GM19463 (cell line): ENCODE results near the gene OFD1.

Experiments used
- ATAC-seq: cut with Tn5 transposase; IDR thresholded peaks from one replicate; pipeline ENCODE4 v1.9.1; 2021; ENCODE audit warnings: mild to moderate bottlenecking, moderate library complexity; ENCODE audit not compliant: unreplicated experiment

OFD1 gene

DNA sequence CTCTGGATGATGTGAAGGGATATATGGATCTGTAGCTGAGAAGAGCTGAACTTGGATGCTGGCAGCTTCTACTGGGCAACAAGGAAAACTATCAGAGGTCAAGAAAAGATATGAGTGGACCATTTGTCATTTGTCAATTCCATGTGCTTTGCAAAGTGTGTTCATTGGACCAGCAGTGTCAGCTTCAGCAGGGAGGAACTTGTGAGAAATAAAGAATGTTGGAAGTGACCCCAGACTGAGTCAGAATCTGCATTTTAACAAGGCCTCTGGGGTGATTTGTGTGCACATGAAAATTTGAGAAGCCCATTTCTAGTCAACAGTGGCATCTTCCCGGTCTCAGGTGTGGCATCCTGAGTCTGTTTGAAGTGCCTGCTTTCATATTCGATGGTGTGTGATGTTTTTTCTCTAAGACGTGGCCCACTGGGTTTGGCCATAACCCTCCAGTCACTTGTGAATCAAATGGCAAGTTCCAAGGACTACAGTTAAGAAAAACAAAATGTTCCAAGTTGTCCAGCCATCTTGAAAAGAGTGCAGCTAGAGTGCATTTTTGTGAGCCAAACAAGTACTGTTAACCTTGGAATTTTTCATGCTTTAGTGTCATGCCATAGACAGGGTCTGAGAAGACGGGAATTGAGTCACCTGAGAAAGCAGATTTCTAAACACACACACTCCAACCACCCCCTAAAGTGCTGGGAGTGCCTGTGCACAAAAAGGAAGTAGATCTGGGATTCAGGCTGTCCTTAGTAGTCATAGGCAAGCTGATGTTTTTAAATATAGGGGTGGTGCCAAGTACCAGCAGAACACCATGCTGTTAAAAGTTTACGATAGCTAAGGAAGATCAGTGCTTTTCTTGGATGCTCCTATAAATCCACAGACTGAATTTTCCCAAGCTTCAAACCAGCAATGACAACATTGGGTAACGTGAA, 55.9 kb downstream of the OFD1 start:
- ATAC-seq: no peak

DNA sequence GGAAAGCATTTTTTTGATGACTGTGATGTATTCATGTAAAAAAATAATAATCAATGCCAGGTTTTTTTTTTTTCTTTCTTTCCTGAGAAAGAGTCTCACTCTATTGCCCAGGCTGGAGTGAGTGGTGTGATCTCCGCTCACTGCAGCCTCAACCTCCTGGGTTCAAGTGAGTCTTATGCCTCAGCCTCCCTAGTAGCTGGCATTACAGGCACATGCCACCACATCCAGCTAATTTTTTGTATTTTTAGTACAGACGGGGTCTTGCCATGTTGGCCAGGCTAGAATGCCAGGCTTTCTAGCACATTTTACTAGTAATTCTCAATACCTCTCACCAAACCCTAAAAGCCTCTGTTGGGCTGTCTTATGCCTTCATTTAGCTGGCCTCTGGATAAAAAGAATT, 56.6 kb downstream of the OFD1 start:
- no peak for ATAC-seq

DNA sequence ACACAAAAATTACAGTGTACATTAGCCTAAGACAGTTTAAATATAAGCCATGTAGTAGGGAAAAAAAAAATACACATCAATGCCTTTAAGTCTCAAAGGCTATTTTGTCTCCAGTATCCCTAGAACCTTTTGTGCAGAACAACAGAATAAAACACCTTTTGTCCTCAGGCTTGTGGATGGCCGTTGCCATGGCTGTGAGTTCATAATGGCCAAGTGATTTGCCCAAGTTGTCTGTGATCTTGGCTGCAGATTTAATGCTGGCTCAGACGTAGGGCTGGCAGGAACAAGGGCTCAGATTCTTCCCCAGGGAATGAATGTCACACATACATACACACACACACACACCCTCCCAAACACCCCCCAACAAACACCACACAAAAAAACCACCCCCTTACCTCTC, 57.0 kb downstream of the OFD1 start:
- ATAC-seq: no peak

DNA sequence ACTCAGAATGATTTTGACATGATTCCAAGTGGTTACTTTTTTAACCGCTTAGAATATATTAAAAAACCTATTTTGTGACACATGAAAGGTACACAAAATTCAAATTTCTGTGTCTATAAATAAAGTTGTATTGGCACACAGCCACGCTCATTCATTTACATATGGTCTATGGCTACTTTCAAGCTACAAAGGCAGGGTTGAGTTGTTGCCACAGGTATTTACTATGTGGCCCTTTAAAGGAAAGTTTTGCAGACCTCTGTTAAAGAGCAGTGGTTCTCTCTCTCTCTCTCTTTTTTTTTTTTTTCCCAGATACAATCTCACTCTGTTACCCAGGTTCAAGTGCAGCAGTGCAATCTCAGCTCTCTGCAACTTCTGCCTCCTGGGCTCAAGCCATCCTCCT, 59.3 kb downstream of the OFD1 start:
- no peak for ATAC-seq

DNA sequence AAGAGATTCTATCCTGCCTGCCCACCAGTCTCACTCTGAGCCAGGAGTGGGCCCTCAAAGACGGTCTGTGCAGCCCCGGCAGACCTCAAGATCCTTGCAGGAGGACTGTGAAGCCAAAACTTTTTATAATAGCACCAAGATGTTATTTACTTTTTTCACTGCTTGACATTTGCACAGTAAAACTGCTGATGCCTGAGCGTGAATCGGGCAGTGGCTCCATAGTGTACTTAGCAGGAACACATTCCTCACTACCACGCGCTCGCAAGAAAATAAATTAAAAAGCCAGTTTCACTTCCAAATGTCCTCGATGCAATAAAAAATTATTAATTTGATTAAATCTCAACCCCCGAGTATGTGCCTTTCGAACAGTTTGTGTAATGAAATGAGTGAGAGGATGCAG, 59.9 kb downstream of the OFD1 start:
- ATAC-seq: no peak

DNA sequence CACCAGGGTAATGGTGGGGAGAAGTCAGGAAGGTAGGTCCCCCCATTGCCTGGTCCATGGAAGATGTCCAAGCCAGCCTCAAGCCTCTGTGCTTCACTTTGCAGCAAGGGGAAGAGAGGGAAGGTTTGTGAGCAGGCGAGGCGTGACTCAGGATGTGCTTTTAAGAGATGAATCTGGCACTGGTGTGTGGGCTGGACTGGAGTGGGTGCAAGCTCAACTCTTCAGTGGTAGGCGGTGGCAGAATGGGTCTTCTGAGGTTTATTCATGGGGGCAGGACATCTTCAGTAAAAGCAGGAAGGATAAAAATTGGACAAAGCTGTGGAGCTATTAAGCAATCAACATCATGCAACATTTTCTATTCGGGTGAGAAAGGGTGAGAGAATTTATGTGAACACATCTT, 63.0 kb downstream of the OFD1 start:
- no peak for ATAC-seq

DNA sequence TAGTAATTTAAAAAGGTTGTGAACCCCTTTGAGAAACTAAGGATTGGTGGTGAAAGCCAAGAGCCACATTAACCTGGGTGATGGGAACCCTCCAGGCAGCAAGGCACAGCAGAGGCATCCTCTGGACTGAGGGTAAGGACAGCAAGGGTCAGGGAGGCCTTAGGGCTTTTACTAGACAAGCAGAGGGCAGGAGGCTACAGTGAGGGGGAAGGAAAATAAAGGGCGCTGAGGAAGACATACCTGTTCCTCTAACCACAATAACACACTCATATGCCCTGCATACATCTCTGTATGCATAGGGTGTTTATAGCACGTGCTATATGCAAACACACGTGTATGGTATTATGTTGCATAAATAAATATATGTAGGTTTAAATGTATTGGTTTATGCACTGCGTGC, 63.6 kb downstream of the OFD1 start:
- ATAC-seq: no peak

DNA sequence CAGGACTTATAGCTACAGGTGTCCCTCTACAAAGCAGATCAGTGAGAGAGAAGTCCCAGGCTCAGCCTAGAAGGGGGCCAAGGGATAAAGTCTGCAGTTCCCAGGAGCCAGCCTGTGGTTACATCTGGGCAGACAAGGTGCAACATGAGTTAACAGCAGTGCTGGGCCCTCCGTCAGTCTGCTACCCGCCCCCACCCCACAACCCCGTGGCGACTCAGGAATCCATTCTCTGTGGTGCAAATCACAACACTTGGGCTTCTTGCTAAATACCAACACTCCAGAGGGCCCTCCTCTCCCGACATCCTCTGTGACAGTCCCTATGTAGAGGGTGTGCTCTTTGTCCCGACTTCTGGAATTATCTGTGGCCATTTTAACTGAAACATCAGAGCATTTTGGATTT, 68.6 kb downstream of the OFD1 start:
- no peak for ATAC-seq

DNA sequence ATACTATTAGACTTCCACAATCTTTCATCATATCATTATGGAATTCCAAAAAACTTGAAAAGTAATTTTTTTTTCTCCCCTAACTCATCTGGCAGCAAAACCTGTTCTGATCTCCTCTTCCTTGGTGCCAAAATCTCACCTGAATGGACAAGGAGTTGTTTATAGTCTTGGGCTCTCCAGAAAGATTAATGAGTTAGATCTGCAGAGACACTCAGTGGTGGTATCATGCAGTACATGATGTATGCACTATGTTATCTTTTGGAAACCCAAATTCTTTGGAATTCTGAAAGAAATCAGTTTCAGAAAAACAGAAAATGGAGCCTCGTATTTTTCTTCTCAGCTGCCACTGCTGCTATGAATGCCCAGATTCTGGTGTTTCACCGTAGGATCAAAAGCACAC, 70.7 kb downstream of the OFD1 start:
- no peak for ATAC-seq

DNA sequence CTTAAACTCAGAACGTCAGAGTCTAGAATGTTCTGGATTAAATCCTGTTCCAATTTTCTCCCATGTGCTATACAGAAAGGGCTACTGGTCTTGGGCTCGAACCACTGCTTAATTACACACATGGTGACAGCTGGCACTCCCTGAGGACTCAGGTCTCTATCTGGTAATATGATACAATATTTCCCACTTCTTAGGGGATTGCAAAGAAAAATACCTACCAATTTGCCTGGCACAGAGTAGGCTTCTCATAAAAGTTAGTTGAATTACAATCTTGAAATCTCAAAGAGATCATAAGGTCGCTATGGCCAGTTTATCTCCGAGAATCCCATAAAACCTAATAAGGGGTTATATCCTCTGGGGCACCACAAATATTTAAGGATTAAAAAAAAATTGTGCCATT, 73.7 kb downstream of the OFD1 start:
- no peak for ATAC-seq

DNA sequence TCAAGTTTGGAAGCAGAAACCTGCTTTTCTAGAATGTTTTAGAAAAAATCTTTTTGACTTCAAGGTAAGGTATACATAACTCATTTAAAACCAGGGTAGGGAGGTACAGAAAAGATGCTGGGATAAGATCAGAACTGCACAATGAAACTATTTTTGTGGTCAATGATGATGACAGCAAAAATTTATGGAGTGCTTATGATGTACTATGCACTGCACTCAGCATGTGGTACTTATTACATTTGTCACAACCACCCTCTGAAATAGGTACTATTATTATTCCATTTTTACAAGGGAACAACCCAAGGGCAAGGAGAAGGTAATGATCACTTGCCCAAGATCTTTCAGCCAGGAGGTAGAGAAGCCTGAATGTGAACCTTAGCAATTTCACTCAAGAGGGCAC, 74.3 kb downstream of the OFD1 start:
- no peak for ATAC-seq

DNA sequence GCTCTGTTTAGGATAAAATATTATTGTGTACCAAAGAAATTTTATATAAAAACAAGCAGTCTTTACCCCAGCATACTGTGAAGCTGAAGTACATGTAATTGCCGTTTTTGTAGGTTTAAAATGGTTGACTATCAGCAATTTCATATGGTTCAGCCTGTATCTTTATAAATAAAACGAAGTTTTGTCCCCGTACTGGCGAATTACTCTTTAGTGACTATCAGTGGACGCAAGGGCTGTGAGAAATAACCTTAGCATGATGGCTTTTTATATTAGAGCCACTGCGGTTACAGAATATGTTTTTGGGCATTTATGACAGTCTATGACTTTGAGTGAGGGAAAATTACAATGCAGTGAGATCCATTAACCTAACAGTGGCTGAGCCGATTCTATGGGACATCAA, 81.1 kb downstream of the OFD1 start:
- no peak for ATAC-seq

DNA sequence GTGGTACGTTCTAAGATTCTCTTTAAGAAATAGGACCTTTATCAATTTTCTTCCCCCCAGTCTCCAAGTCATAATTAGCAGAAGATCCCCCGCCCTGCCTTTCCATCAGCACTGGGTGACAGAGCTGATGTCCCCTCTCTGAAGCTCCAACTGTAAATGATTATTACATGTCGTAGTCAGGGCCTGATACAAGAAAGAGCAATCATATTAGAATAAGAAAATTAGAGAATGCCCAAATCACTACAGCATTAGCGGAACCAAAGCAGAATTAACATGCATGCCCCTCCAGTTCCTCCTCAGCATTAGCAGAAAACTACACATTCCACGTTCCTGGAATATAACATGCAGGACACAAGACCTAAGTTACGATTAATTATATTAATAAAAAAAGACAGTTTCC, 81.6 kb downstream of the OFD1 start:
- no peak for ATAC-seq

DNA sequence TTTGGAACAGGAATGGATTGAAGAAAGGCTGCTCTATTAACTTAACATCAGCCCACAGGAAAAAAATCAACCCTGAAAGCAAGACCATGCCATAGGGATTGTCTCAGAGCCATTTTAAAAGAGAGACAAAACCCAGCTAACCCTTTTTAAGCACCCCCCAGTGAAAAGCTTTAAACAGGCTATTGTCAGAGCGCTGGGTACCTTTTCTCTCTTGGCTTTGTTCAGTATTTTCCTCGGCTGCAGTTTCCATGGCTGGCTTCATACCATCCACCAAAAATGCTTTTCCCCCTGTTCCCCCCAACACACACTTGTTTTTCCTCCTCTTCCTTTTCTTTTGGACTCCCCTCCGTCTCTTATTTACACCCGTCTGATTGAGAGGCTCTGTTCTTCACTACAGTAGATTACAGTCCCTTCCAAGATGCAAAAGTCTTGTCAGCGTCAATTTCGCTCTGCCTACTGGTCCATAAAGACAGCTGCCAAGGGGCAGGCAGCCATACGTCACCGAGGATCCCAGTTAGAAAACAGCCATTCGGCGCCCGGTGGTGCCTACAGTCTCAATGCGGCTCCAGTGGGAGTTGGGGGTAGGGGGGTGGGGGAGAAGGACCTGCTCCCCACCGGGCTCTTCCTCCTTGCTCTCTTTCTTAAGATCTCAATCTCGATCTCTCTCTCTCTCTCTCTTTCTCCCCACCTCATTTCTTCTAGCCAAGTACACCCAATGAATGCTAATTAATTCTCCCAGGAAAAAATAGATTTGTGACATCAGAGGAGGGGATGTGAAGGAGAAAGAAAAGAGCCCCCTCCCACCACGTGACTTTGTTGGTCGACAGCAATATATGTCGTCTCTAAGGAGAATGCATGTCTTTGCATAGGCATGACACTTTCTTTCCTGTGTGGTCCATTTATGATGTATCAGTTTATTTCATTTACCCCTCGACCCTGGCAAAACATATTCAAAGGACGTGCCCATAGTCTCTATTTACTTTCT, 82.4 kb downstream of the OFD1 start, which contains the start of gene GPM6B:
Gene GPM6B (minus strand): TSS at position 451 of the 985 bp plus-strand sequence. CDS start 189 bp downstream, at position 262.
- ATAC-seq: no peak
